ENCODE measurements around the gene FAM110C.

- no peak for TF ChIP-seq POLR2A (IDR thresholded peaks at IDR 0.05)
- TF ChIP-seq, protein P1, sequence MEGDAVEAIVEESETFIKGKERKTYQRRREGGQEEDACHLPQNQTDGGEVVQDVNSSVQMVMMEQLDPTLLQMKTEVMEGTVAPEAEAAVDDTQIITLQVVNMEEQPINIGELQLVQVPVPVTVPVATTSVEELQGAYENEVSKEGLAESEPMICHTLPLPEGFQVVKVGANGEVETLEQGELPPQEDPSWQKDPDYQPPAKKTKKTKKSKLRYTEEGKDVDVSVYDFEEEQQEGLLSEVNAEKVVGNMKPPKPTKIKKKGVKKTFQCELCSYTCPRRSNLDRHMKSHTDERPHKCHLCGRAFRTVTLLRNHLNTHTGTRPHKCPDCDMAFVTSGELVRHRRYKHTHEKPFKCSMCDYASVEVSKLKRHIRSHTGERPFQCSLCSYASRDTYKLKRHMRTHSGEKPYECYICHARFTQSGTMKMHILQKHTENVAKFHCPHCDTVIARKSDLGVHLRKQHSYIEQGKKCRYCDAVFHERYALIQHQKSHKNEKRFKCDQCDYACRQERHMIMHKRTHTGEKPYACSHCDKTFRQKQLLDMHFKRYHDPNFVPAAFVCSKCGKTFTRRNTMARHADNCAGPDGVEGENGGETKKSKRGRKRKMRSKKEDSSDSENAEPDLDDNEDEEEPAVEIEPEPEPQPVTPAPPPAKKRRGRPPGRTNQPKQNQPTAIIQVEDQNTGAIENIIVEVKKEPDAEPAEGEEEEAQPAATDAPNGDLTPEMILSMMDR (IDR thresholded peaks at IDR 0.05): no peak
Measured at GRCh38 chr2:55587-56448, 9.5 kb upstream of the FAM110C start.

All from uterus (tissue), 2 donors.